ENCODE measurements around the gene ATG9A.
A peak's percentile ranks its signal among the peaks of the same experiment; 100 is the strongest.

The ATG9A gene

GRCh38 chr2:219219784-219220532 lies 9.5 kb downstream of the ATG9A start:
- no peak for DNase-seq

- peak; percentile 92 for DNase-seq
Observed at GRCh38 chr2:219218732-219219701, 10.4 kb downstream of the ATG9A start, which contains the start of gene ABCB6. ABCB6 (minus strand) TSS chr2:219218958; CDS start chr2:219218673, 285 bp downstream.

GRCh38 chr2:219218217-219218731 lies 11.2 kb downstream of the ATG9A start:
- peak; percentile 57 for DNase-seq

GRCh38 chr2:219216535-219216915 lies 12.9 kb downstream of the ATG9A start:
- no peak for DNase-seq

GRCh38 chr2:219215871-219216534 lies 13.4 kb downstream of the ATG9A start:
- DNase-seq, result no peak

- DNase-seq, result no peak
Observed at GRCh38 chr2:219214786-219215185, 14.7 kb downstream of the ATG9A start.

GRCh38 chr2:219214141-219214540 lies 15.3 kb downstream of the ATG9A start:
- no peak for DNase-seq

GRCh38 chr2:219213486-219214071 lies 15.9 kb downstream of the ATG9A start:
- DNase-seq, result no peak

GRCh38 chr2:219213026-219213415 lies 16.4 kb downstream of the ATG9A start:
- no peak for DNase-seq

- no peak for DNase-seq
Observed at GRCh38 chr2:219210886-219211362, 18.5 kb downstream of the ATG9A start.

- no peak for DNase-seq
Observed at GRCh38 chr2:219210196-219210885, 19.1 kb downstream of the ATG9A start.

- no peak for DNase-seq
Observed at GRCh38 chr2:219209236-219210195, 19.9 kb downstream of the ATG9A start.

GRCh38 chr2:219207884-219208740 lies 21.3 kb downstream of the ATG9A start:
- DNase-seq, result peak; percentile 4

GRCh38 chr2:219207134-219207883 lies 22.1 kb downstream of the ATG9A start:
- DNase-seq, result no peak

- peak; percentile 92 for DNase-seq
Observed at GRCh38 chr2:219206328-219207133, 22.9 kb downstream of the ATG9A start, which contains the start of gene ZFAND2B. ZFAND2B (plus strand) TSS chr2:219206782; CDS start chr2:219206988, 206 bp downstream.

GRCh38 chr2:219205981-219206327 lies 23.5 kb downstream of the ATG9A start:
- DNase-seq, result no peak

GRCh38 chr2:219205165-219205538 lies 24.3 kb downstream of the ATG9A start:
- DNase-seq, result no peak
